ENCODE results near the gene SLC39A11. TPM values are rescaled to one million over a fixed set of nuclear protein-coding genes. Genes with fewer than 3 reads are reported as not detected.

SLC39A11 gene
- total RNA-seq, 2 experiments from 2014 or later: 25.6 to 51.5 TPM

DNA sequence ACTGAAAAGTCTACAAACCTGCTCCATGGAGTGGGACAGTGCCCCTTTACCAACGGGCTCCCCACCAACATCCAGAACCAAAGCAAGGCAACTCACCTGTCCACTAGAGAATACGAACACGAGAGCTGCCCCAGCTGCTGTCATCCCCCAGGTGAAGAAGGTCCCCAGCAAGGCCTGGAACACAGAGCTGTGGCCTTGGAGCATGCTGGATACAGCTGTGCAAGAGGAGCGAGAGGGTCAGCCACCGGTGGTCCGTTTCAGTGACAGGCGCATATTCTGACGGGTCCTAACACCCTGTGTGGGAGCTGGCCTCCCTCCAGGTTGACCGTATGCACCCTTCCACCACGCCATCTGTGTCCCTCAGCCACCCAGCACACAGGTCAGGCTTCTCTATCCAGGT, 3.9 kb downstream of the SLC39A11 start:
- no peak overlapping the region for H3K27ac ChIP-seq (ENCODE audit: low read depth, low read length, poor library complexity, severe bottlenecking)
- no peak for DNase-seq (ENCODE audit: low spot score)
- no peak overlapping the region for H3K4me2 ChIP-seq (ENCODE audit: low read length)
- no peak overlapping the region for H3K4me3 ChIP-seq (ENCODE audit: low read depth, low read length, poor library complexity, severe bottlenecking)
- H2AFZ ChIP-seq (ENCODE audit: low read length): no peak overlapping the region
- H3K4me1 ChIP-seq (ENCODE audit: insufficient read depth, low read length, poor library complexity, severe bottlenecking): peaks cover 17% of the 10 kb centered on the region
- ChIA-PET CTCF (ENCODE audit: unreplicated experiment) (no interaction called here), POLR2A (no interaction called here)
- H3K9me2 ChIP-seq (ENCODE audit: insufficient read depth, low read length): no peaks in the 10 kb centered on the region
- no peaks in the 10 kb centered on the region for H3K9me3 ChIP-seq (ENCODE audit: low read length)
- peaks cover 9% of the 10 kb centered on the region; the same call in 1 of the 2 replicates for H3K79me2 ChIP-seq (ENCODE audit: insufficient read depth, low read depth, low read length)
- BruUV-seq (replicated peaks): no TSS peak
- intact Hi-C loops (cut with micrococcal nuclease; ENCODE audit: unreplicated experiment): no loop called here
- no peaks in the 10 kb centered on the region for H4K20me1 ChIP-seq (ENCODE audit: insufficient read depth, low read length)
- no peak for TF ChIP-seq EZH2phosphoT487 (IDR thresholded peaks at IDR 0.05; ENCODE audit: borderline replicate concordance, low read depth, low read length)
- TF ChIP-seq, protein P1, sequence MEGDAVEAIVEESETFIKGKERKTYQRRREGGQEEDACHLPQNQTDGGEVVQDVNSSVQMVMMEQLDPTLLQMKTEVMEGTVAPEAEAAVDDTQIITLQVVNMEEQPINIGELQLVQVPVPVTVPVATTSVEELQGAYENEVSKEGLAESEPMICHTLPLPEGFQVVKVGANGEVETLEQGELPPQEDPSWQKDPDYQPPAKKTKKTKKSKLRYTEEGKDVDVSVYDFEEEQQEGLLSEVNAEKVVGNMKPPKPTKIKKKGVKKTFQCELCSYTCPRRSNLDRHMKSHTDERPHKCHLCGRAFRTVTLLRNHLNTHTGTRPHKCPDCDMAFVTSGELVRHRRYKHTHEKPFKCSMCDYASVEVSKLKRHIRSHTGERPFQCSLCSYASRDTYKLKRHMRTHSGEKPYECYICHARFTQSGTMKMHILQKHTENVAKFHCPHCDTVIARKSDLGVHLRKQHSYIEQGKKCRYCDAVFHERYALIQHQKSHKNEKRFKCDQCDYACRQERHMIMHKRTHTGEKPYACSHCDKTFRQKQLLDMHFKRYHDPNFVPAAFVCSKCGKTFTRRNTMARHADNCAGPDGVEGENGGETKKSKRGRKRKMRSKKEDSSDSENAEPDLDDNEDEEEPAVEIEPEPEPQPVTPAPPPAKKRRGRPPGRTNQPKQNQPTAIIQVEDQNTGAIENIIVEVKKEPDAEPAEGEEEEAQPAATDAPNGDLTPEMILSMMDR (conservative IDR thresholded peaks at IDR 0.05; ENCODE audit: low read length): no peak
- peaks cover 39% of the 10 kb centered on the region for H3K36me3 ChIP-seq (ENCODE audit: insufficient read depth, low read length)

DNA sequence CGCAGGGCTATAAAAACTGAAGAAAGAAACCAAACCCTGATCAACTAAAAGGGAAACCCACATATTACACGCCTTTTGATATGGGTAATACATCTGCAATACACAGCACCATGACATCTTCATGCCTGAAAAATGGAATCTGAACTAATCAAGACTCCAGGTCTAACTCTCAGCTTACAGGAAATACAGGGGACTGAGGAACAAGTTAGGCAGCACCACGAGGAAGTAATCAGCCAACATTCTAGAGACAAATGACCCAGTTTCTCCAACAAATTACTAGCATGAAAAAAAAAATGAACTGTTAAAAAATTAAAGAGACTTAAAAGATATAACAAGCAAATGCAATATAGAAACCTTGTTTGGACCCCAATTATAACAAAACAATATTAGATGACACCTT, 9.1 kb downstream of the SLC39A11 start:
- Histone ChIP-seq H3K36me3 (ENCODE audit: insufficient read depth, low read length) (peaks cover 76% of the 10 kb centered on the region), H3K4me2 (ENCODE audit: low read length) (no peak overlapping the region), H2AFZ (ENCODE audit: low read length) (no peak overlapping the region), H3K79me2 (ENCODE audit: insufficient read depth, low read depth, low read length) (no peaks in the 10 kb centered on the region), H3K9me2 (ENCODE audit: insufficient read depth, low read length) (no peaks in the 10 kb centered on the region), H3K4me3 (ENCODE audit: low read depth, low read length, poor library complexity, severe bottlenecking) (no peak overlapping the region), H3K9me3 (ENCODE audit: low read length) (no peaks in the 10 kb centered on the region), H3K27ac (ENCODE audit: low read depth, low read length, poor library complexity, severe bottlenecking) (no peak overlapping the region), H3K4me1 (ENCODE audit: insufficient read depth, low read length, poor library complexity, severe bottlenecking) (no peaks in the 10 kb centered on the region), H4K20me1 (ENCODE audit: insufficient read depth, low read length) (no peaks in the 10 kb centered on the region)
- no peak for TF ChIP-seq EZH2phosphoT487 (IDR thresholded peaks at IDR 0.05; ENCODE audit: borderline replicate concordance, low read depth, low read length)
- TF ChIP-seq, protein P1 (conservative IDR thresholded peaks at IDR 0.05; ENCODE audit: low read length): no peak
- DNase-seq (ENCODE audit: low spot score): no peak
- BruUV-seq (replicated peaks): no TSS peak
- intact Hi-C loops (cut with micrococcal nuclease; ENCODE audit: unreplicated experiment): no loop called here
- CTCF ChIA-PET (ENCODE audit: unreplicated experiment): no interaction called here
- POLR2A ChIA-PET: no interaction called here

DNA sequence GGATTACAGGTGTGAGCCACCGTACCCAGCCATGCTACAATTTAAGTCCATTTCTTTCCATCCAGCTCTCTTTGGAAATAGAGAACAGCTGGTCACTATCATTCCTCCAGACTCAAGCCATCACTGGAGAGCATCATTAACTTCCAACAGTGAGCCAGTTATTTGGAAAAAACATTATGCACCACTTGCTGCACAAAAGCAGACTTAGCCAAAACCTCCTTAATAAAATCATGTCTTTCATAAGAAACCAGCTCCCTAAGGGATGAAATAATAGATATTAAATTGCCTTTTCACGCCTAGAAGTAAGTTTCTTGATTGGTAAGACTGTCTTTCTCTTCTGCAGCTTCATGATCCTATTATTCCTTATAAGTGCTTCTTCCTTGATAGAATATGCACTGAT, 17.9 kb downstream of the SLC39A11 start:
- no peak for DNase-seq (ENCODE audit: low spot score)
- Histone ChIP-seq H3K9me2 (ENCODE audit: insufficient read depth, low read length) (no peaks in the 10 kb centered on the region), H3K4me3 (ENCODE audit: low read depth, low read length, poor library complexity, severe bottlenecking) (no peak overlapping the region), H3K36me3 (ENCODE audit: insufficient read depth, low read length) (peaks cover 51% of the 10 kb centered on the region), H3K4me2 (ENCODE audit: low read length) (no peak overlapping the region), H3K9me3 (ENCODE audit: low read length) (no peaks in the 10 kb centered on the region), H3K4me1 (ENCODE audit: insufficient read depth, low read length, poor library complexity, severe bottlenecking) (no peaks in the 10 kb centered on the region), H3K27ac (ENCODE audit: low read depth, low read length, poor library complexity, severe bottlenecking) (no peak overlapping the region), H3K79me2 (ENCODE audit: insufficient read depth, low read depth, low read length) (no peaks in the 10 kb centered on the region), H4K20me1 (ENCODE audit: insufficient read depth, low read length) (no peaks in the 10 kb centered on the region), H2AFZ (ENCODE audit: low read length) (no peak overlapping the region)
- ChIA-PET CTCF (ENCODE audit: unreplicated experiment) (no interaction called here), POLR2A (interaction anchor here (0.6 to 1.0 kb wide), 2 partner anchors 11 kb away, joined by 3 to 4 read pairs; no protein-coding TSS in a partner anchor)
- BruUV-seq (replicated peaks): no TSS peak
- intact Hi-C loops (cut with micrococcal nuclease; ENCODE audit: unreplicated experiment): no loop called here
- TF ChIP-seq, protein P1 (conservative IDR thresholded peaks at IDR 0.05; ENCODE audit: low read length): no peak
- no peak for TF ChIP-seq EZH2phosphoT487 (IDR thresholded peaks at IDR 0.05; ENCODE audit: borderline replicate concordance, low read depth, low read length)

Measured in OCI-LY7 (cell line).